HG02763 (cell line): ENCODE data around the gene NEIL1.

Experiments
- ATAC-seq: cut with Tn5 transposase; IDR thresholded peaks from one replicate; pipeline ENCODE4 v1.9.1; 2021; ENCODE audit warnings: mild to moderate bottlenecking, moderate library complexity; ENCODE audit not compliant: unreplicated experiment

Gene NEIL1

GRCh38 chr15:75356006-75356405 lies 9.2 kb downstream of the NEIL1 start:
- no peak for ATAC-seq

- no peak for ATAC-seq
Observed at GRCh38 chr15:75356517-75356916, 9.7 kb downstream of the NEIL1 start.

GRCh38 chr15:75357976-75358673 lies 11.3 kb downstream of the NEIL1 start:
- no peak for ATAC-seq

- no peak for ATAC-seq
Observed at GRCh38 chr15:75358771-75359536, 12.1 kb downstream of the NEIL1 start.

- ATAC-seq = no peak
Observed at GRCh38 chr15:75359537-75360250, 12.9 kb downstream of the NEIL1 start.

- ATAC-seq = no peak
Observed at GRCh38 chr15:75360391-75360790, 13.6 kb downstream of the NEIL1 start.

- ATAC-seq = no peak
Observed at GRCh38 chr15:75360856-75361255, 14.0 kb downstream of the NEIL1 start.

- no peak for ATAC-seq
Observed at GRCh38 chr15:75361361-75361988, 14.6 kb downstream of the NEIL1 start.

- ATAC-seq = no peak
Observed at GRCh38 chr15:75361989-75362641, 15.3 kb downstream of the NEIL1 start.

GRCh38 chr15:75362642-75363249 lies 15.9 kb downstream of the NEIL1 start:
- no peak for ATAC-seq

- ATAC-seq = no peak
Observed at GRCh38 chr15:75363786-75364185, 16.9 kb downstream of the NEIL1 start.

- ATAC-seq = no peak
Observed at GRCh38 chr15:75364881-75365280, 18.0 kb downstream of the NEIL1 start.

GRCh38 chr15:75366163-75366562 lies 19.3 kb downstream of the NEIL1 start:
- ATAC-seq = no peak

GRCh38 chr15:75367006-75367405 lies 20.2 kb downstream of the NEIL1 start:
- ATAC-seq = no peak

- ATAC-seq = no peak
Observed at GRCh38 chr15:75367406-75367912, 20.6 kb downstream of the NEIL1 start.

- ATAC-seq = peak; percentile 82
Observed at GRCh38 chr15:75367913-75368688, 21.3 kb downstream of the NEIL1 start, which contains the start of gene MAN2C1. MAN2C1 (minus strand) TSS chr15:75368607; CDS start chr15:75368583, 24 bp downstream.

- ATAC-seq = peak; percentile 6
Observed at GRCh38 chr15:75368689-75369239, 21.9 kb downstream of the NEIL1 start.

GRCh38 chr15:75369897-75370581 lies 23.2 kb downstream of the NEIL1 start:
- ATAC-seq = no peak
